Endodermal cell (in vitro differentiated cells): Measurements from ENCODE around the gene EPB41. TPM values are rescaled to one million over a fixed set of nuclear protein-coding genes. Genes with fewer than 3 reads are reported as not detected.

Experiments
- DNase-seq: peaks from one replicate; pipeline ENCODE4 v3.0.0-alpha.2; 2017
- H3K27ac ChIP-seq: 2 replicates; pipeline ENCODE4 v1.5.1; 2013; ENCODE audit warnings: mild to moderate bottlenecking, low read depth, low read length, moderate library complexity
- H3K27me3 ChIP-seq: 2 replicates; pipeline ENCODE4 v1.6.1; 2013; ENCODE audit warnings: mild to moderate bottlenecking, low read length, moderate library complexity; ENCODE audit not compliant: insufficient read depth, control insufficient read depth, poor library complexity, severe bottlenecking
- H3K36me3 ChIP-seq: 2 replicates; pipeline ENCODE4 v1.7.0; 2013; ENCODE audit warnings: mild to moderate bottlenecking, low read length, moderate library complexity; ENCODE audit not compliant: control insufficient read depth, insufficient read depth
- H3K4me1 ChIP-seq: one replicate; pipeline ENCODE4 v1.7.0; 2013; ENCODE audit warnings: low read length; ENCODE audit not compliant: control insufficient read depth, insufficient read depth
- H3K4me3 ChIP-seq: 2 replicates; pipeline ENCODE4 v1.5.1; 2013; ENCODE audit warnings: mild to moderate bottlenecking, low read length, moderate library complexity
- H3K9ac ChIP-seq: 2 replicates; pipeline ENCODE4 v1.6.1; 2013; ENCODE audit warnings: mild to moderate bottlenecking, low read length, moderate library complexity; ENCODE audit not compliant: poor library complexity, severe bottlenecking; ENCODE audit errors: extremely low read depth
- H3K9me3 ChIP-seq: 2 replicates; pipeline ENCODE4 v1.6.1; 2013; ENCODE audit warnings: mild to moderate bottlenecking, low read length, moderate library complexity; ENCODE audit not compliant: control insufficient read depth
- H3K27ac Mint-ChIP-seq: 2 replicates; pipeline ENCODE4 v1.8.0; 2020; ENCODE audit warnings: mixed read lengths
- H3K27me3 Mint-ChIP-seq: 2 replicates; pipeline ENCODE4 v1.8.0; 2021; ENCODE audit warnings: mild to moderate bottlenecking, mixed read lengths; ENCODE audit not compliant: insufficient read depth
- H3K36me3 Mint-ChIP-seq: 2 replicates; pipeline ENCODE4 v1.8.0; 2020; ENCODE audit warnings: low read depth, mixed read lengths
- H3K4me1 Mint-ChIP-seq: 2 replicates; pipeline ENCODE4 v1.8.0; 2020; ENCODE audit warnings: mixed read lengths
- H3K4me3 Mint-ChIP-seq: 2 replicates; pipeline ENCODE4 v1.8.0; 2020; ENCODE audit warnings: mild to moderate bottlenecking, moderate library complexity, mixed read lengths
- H3K9me3 Mint-ChIP-seq: 2 replicates; pipeline ENCODE4 v1.8.0; 2020; ENCODE audit warnings: mild to moderate bottlenecking, mixed read lengths
- WGBS, 2 experiments: methylation state at CpG; one replicate each; pipeline versions ENCODE4 v1.1.5 to v1.1.7; 2013; ENCODE audit warnings: missing lambda C conversion rate in 2 of 2, mixed read lengths in 1 of 2; ENCODE audit not compliant: insufficient coverage in 1 of 2, insufficient read length in 1 of 2; 5-methylcytosine and 5-hydroxymethylcytosine counted together
- total RNA-seq, 2 donors: library from RNA; stranded (reverse); fragmentation: NEBNext Ultra II Directional in 1 of 2; extraction: Animal tissue kit (Norgen Biotek cat#: 25700) in 1 of 2; gene quantifications; 2 replicates in 1 of 2; 3 replicates in 1 of 2; pipeline ENCODE4 v1.2.1, GENCODE V29; 2021
- TF ChIP-seq, protein P1 (sequence below): fragments of 200-600 bp; sonication (generic); conservative IDR thresholded peaks from 2 replicates; pipeline ENCODE4 v1.5.0; 2021; ENCODE audit warnings: antibody characterized with exemption, mild to moderate bottlenecking

The EPB41 gene
- total RNA-seq, 2 donors from 2014 or later, result 60.3 to 91.0 TPM

DNA sequence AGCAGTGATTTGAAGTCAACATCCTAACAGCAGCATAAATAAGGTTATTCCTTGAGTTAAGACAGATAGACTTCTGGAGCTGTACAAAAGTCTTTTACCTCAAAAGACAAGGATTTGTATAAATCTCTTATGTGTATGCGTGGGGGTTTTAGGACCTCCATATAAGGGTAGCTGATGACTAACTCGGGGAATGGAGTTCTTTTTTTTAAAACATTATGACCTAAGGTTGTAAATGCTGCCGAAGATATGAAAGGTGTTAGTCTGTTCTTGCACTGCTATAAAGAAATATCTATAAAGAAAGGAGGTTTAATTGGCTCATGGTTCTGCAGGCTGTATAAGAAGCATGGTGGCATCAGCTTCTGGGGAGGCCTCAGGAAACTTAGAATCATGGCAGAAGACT lies 90.4 kb downstream of the EPB41 start:
- Histone ChIP-seq H3K36me3 (no peaks in the 10 kb centered on the region), H3K4me3 (no peak overlapping the region), H3K4me1 (no peaks in the 10 kb centered on the region), H3K9ac (no peak overlapping the region), H3K9me3 (no peaks in the 10 kb centered on the region), H3K27me3 (no peaks in the 10 kb centered on the region), H3K27ac (no peak overlapping the region)
- 95 to 100% methylated on average over 3 of the region's 3 CpGs for WGBS, 2 experiments
- TF ChIP-seq, protein P1, sequence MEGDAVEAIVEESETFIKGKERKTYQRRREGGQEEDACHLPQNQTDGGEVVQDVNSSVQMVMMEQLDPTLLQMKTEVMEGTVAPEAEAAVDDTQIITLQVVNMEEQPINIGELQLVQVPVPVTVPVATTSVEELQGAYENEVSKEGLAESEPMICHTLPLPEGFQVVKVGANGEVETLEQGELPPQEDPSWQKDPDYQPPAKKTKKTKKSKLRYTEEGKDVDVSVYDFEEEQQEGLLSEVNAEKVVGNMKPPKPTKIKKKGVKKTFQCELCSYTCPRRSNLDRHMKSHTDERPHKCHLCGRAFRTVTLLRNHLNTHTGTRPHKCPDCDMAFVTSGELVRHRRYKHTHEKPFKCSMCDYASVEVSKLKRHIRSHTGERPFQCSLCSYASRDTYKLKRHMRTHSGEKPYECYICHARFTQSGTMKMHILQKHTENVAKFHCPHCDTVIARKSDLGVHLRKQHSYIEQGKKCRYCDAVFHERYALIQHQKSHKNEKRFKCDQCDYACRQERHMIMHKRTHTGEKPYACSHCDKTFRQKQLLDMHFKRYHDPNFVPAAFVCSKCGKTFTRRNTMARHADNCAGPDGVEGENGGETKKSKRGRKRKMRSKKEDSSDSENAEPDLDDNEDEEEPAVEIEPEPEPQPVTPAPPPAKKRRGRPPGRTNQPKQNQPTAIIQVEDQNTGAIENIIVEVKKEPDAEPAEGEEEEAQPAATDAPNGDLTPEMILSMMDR, result no peak
- Mint-ChIP-seq H3K36me3 (peaks cover 17% of the 10 kb centered on the region), H3K27me3 (no peaks in the 10 kb centered on the region), H3K27ac (no peak overlapping the region), H3K4me3 (no peak overlapping the region), H3K4me1 (peaks cover 12% of the 10 kb centered on the region), H3K9me3 (no peaks in the 10 kb centered on the region)
- no peak for DNase-seq

DNA sequence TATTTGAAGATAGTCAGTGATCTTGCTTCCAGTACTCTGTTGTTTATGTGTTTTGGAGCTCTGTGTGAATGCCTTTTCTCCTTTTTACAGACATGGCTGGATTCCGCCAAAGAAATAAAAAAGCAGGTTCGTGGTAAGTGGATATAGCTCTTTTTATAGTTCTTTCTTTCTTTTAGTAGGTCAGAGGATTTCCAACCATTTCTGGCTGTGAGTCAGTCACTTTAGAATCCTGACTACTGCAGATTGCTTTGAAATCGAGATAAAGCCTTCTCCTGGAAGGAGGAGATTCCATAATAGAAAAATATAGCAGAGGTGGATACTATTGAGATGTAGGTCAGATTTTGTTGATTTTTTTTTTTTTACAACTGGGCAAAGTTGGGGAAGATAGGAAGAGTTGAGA lies 97.4 kb downstream of the EPB41 start:
- H3K4me1 ChIP-seq, result no peaks in the 10 kb centered on the region
- H3K27ac ChIP-seq, result no peak overlapping the region
- Mint-ChIP-seq H3K27me3 (no peaks in the 10 kb centered on the region), H3K36me3 (peaks cover 11% of the 10 kb centered on the region), H3K4me3 (no peak overlapping the region), H3K4me1 (peaks cover 6% of the 10 kb centered on the region), H3K27ac (no peak overlapping the region), H3K9me3 (no peaks in the 10 kb centered on the region)
- H3K36me3 ChIP-seq, result no peaks in the 10 kb centered on the region
- no peaks in the 10 kb centered on the region for H3K9me3 ChIP-seq
- no peak overlapping the region for H3K9ac ChIP-seq
- DNase-seq, result no peak
- WGBS, 2 experiments, result 85 to 86% methylated on average over 1 to 3 of the region's 3 CpGs
- TF ChIP-seq, protein P1, result no peak
- H3K4me3 ChIP-seq, result no peak overlapping the region
- no peaks in the 10 kb centered on the region for H3K27me3 ChIP-seq

DNA sequence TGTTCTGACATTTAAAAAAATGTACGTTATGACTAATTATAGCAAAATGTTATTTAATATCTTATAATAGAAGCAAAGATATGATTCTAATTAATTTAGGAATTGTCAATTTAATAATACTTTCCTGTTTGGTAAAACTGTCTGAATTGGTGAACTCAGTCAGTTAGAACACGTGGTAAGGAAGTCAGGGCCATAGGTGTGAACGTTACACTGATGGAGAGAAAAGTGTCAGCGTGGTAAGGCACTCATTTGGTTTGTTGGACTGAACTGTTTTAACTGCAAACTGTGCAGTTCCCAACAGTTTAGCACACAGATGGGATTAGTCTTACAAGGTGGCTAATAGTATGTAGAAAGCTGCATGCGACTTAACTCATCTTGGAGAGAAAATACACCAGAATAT lies 102.9 kb downstream of the EPB41 start:
- no peaks in the 10 kb centered on the region for H3K27me3 ChIP-seq

More for the DNA sequence above, 102.9 kb downstream of the EPB41 start:
- Mint-ChIP-seq H3K27ac (no peak overlapping the region), H3K27me3 (no peaks in the 10 kb centered on the region), H3K36me3 (peaks cover 2% of the 10 kb centered on the region), H3K4me1 (no peaks in the 10 kb centered on the region), H3K4me3 (no peak overlapping the region), H3K9me3 (no peaks in the 10 kb centered on the region)
- 90 to 95% methylated on average over 3 to 4 of the region's 5 CpGs for WGBS, 2 experiments
- DNase-seq, result no peak
- no peak overlapping the region for H3K4me3 ChIP-seq
- no peaks in the 10 kb centered on the region for H3K4me1 ChIP-seq
- no peak overlapping the region for H3K9ac ChIP-seq
- TF ChIP-seq, protein P1, result no peak
- peaks cover 9% of the 10 kb centered on the region for H3K36me3 ChIP-seq
- H3K27ac ChIP-seq, result no peak overlapping the region
- H3K9me3 ChIP-seq, result no peaks in the 10 kb centered on the region
